ENCODE data around the gene ODF2L.

GRCh38 chr1:86441581-86441980 is 45.5 kb upstream of the ODF2L start:
- TF ChIP-seq POLR2A (IDR thresholded peaks at IDR 0.05; ENCODE audit: low read depth, low read length), result no peak
- no peak for TF ChIP-seq CTCF (conservative IDR thresholded peaks at IDR 0.05; ENCODE audit: low read depth, low read length)
- TF ChIP-seq CHD1 (IDR thresholded peaks at IDR 0.05; ENCODE audit: low read depth, low read length), result no peak
- no peak for TF ChIP-seq RCOR1 (IDR thresholded peaks at IDR 0.05; ENCODE audit: insufficient replicate concordance, low read length)

Data from IMR-90 (cell line).